Spleen (tissue), 11 donors: ENCODE data around the gene TNFRSF14. TPM values are rescaled to one million over a fixed set of nuclear protein-coding genes. Genes with fewer than 3 reads are reported as not detected.

Experiments
- DNase-seq: peaks from one replicate; pipeline ENCODE4 v3.0.0-alpha.2; 2020
- H3K27ac ChIP-seq, 8 donors: fragments of 200-600 bp; sonication (generic) in 7 of 8; 1 replicate in 4 of 8; 2 replicates in 4 of 8; pipeline versions ENCODE4 v1.5.0 to v1.8.0; 2016 to 2021; ENCODE audit warnings: inconsistent platforms in 4 of 8, mild to moderate bottlenecking in 4 of 8, moderate library complexity in 1 of 8
- H3K27me3 ChIP-seq, 7 donors: fragments of 200-600 bp; sonication (generic) in 6 of 7; replicated peaks in 1 of 7; 1 replicate in 4 of 7; 2 replicates in 3 of 7; pipeline versions ENCODE4 v1.5.0 to v1.8.0; 2016 to 2021; ENCODE audit warnings: inconsistent platforms in 3 of 7, mild to moderate bottlenecking in 1 of 7
- H3K36me3 ChIP-seq, 6 donors: fragments of 200-600 bp; sonication (generic) in 5 of 6; 1 replicate in 4 of 6; 2 replicates in 2 of 6; pipeline versions ENCODE4 v1.5.0 to v1.8.0; 2016 to 2021; ENCODE audit warnings: inconsistent platforms in 2 of 6
- H3K4me1 ChIP-seq, 6 donors: fragments of 200-600 bp; sonication (generic) in 5 of 6; 1 replicate in 3 of 6; 2 replicates in 3 of 6; pipeline versions ENCODE4 v1.5.0 to v1.8.0; 2016 to 2021; ENCODE audit warnings: inconsistent platforms in 3 of 6
- H3K4me3 ChIP-seq, 8 donors: fragments of 200-600 bp; sonication (generic) in 7 of 8; 1 replicate in 4 of 8; 2 replicates in 4 of 8; pipeline versions ENCODE4 v1.5.0 to v1.8.0; 2016 to 2021; ENCODE audit warnings: inconsistent platforms in 4 of 8, mild to moderate bottlenecking in 4 of 8, moderate library complexity in 2 of 8
- H3K9me3 ChIP-seq, 8 donors: fragments of 200-600 bp; sonication (generic) in 7 of 8; 1 replicate in 4 of 8; 2 replicates in 4 of 8; pipeline versions ENCODE4 v1.5.0 to v1.8.0; 2016 to 2021; ENCODE audit warnings: inconsistent platforms in 4 of 8
- CTCF ChIP-seq, 11 experiments: fragments of 200-600 bp in 7 of 11; fragments of 450-650 bp in 4 of 11; sonication (generic) in 4 of 11; IDR thresholded peaks in 8 of 11; conservative IDR thresholded peaks in 3 of 11; 1 replicate in 7 of 11; 2 replicates in 4 of 11; pipeline versions ENCODE4 v1.4.0 to v1.8.0; 2016 to 2021; ENCODE audit warnings: antibody characterized with exemption in 11 of 11, inconsistent platforms in 4 of 11, mild to moderate bottlenecking in 1 of 11
- POLR2A ChIP-seq, 3 donors: fragments of 450-650 bp; IDR thresholded peaks; one replicate each; pipeline ENCODE4 v1.5.1; 2017; ENCODE audit warnings: antibody characterized with exemption in 3 of 3, mild to moderate bottlenecking in 1 of 3
- POLR2AphosphoS5 ChIP-seq, 3 donors: sonication (generic); formaldehyde crosslinking; IDR thresholded peaks; one replicate each; pipeline ENCODE4 v1.5.1; 2017; ENCODE audit warnings: antibody characterized with exemption in 3 of 3
- WGBS, 5 donors: extraction: QIAGEN DNeasy Blood & Tissue Kit in 3 of 5; methylation state at CpG; one replicate each; pipeline versions ENCODE4 v1.1.5 to v1.1.7; 2013 to 2018; 5-methylcytosine and 5-hydroxymethylcytosine counted together
- intact Hi-C: fragments of 100-400 bp; cut with DNase I; formaldehyde crosslinking; loops from one replicate; pipeline ENCODE4 v1.15.0; 2023; ENCODE audit warnings: low total_unique reads
- polyA plus RNA-seq, 3 donors: library from polyadenylated mRNA; stranded (reverse); fragments of 200-250 nt; gene quantifications; one replicate each; pipeline ENCODE4 v1.2.1, GENCODE V29; 2013
- total RNA-seq, 7 donors: library from RNA; depleted of rRNA in 3 of 7; stranded (reverse); fragments of >200 nt in 3 of 7; fragmentation: NEBNext Ultra II Directional in 4 of 7; extraction: Animal tissue kit (Norgen Biotek cat#: 25700) in 4 of 7; gene quantifications; one replicate each; pipeline versions ENCODE4 v1.1.0 to v1.2.1, GENCODE V29; 2016 to 2021
- donor health status: healthy with polysubstance abuse.
- donor health status: DM: no; HTN: no; CAD: no; lungs with moderate emphysema.
- donor health status: DM: no; HTN: no; CAD: no.
- donor health status: Bipolar disorder and iron deficiency.
- donor health status: healthy.
- donor health status: DM: no; HTN: no; CAD: no.
- donor health status: DM: yes; HTN: yes; CAD: no.

Gene TNFRSF14
- total and polyA plus RNA-seq, 10 donors: 146 to 366 (median 191) TPM

DNA sequence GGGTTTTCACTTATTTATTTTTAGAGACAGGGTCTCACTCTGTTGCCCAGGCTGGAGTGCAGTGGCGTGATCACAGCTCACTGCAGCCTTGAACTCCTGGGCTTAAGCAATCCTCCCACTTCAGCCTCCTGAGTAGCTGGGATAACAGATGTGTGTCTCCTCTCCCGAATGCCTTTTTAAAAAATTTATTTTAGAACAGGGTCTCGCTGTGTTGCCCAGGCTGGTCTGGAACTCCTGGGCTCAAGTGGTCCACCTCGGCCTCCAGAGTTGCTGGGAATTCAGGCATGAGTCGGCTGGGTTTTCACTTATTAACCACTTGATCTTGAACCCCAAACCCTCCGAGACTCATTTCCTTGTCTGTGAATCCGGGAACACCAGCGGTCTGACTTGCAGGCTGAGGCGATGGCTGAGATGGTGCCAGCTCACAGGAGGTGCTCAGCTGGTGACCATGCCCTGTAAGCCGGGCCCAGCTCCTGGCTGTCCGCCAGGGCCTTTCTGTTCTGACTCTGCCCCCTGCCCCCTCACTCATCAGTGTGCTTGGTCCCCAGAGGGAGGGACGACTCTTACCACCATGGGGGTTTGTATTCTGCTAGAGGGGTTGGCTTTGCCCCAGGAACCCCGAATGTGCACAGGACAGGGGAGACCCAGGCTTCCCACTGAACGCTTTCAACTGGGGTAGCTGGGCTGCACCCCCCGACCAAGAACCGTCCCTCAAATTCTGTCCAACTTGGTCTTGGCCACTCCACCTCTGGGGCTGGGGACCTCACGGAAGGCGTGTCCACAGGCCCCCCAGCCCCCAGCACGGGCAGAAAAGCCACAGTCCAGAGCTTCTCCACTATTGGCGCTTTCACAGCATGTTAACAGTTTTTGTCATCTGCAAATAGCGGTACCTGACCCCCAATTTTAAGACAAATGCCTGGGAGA, 54.1 kb downstream of the TNFRSF14 start:
- H3K27ac ChIP-seq: no peak overlapping the region
- intact Hi-C loops: no loop called here
- 74 to 86% (median 82%) methylated on average over 20 to 21 of the region's 21 CpGs for WGBS, 5 donors
- TF ChIP-seq POLR2AphosphoS5 (IDR thresholded peaks at IDR 0.05) (no peak), POLR2A (IDR thresholded peaks at IDR 0.05) (no peak), CTCF (IDR thresholded peaks at IDR 0.05 in 8 of 11, conservative IDR thresholded peaks at IDR 0.05 in 3 of 11) (no peak)
- DNase-seq: peak; percentile 47
- no peak overlapping the region for H3K4me3 ChIP-seq
- no peaks in the 10 kb centered on the region for H3K36me3 ChIP-seq
- H3K9me3 ChIP-seq: peaks cover 0 to 24% (median 21%) of the 10 kb centered on the region in 8 donors
- peaks cover 0 to 6% (median 0%) of the 10 kb centered on the region in 6 donors for H3K4me1 ChIP-seq
- peaks cover 0 to 46% (median 8%) of the 10 kb centered on the region in 7 donors for H3K27me3 ChIP-seq

DNA sequence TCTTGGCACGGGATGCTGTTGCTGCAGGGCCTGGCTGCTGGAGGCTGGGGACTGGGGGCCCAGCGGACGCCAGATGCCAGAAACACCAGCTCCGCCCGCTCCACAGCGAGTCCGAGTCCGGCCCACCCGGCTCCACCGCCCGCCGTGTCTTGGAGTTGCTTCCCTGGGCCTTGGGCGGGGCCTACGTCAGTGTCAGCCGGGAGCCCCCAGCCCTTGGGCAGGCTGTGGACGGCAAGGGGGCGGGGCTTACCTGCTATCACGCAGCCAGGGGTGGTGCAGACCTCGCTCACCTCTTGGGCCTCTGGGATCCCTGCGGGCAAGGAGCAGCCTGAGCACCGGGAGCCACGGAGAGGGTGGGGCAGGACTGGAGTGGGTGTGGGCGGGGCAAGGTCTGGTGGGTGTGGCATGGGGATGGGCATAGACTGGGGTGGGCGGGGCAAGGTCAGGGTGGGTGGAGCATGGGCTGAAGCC, 54.9 kb downstream of the TNFRSF14 start:
- H3K27ac ChIP-seq: no peak overlapping the region
- peak overlapping the region in 2 of 8 donors; percentile 3 to 38 for H3K4me3 ChIP-seq

DNA sequence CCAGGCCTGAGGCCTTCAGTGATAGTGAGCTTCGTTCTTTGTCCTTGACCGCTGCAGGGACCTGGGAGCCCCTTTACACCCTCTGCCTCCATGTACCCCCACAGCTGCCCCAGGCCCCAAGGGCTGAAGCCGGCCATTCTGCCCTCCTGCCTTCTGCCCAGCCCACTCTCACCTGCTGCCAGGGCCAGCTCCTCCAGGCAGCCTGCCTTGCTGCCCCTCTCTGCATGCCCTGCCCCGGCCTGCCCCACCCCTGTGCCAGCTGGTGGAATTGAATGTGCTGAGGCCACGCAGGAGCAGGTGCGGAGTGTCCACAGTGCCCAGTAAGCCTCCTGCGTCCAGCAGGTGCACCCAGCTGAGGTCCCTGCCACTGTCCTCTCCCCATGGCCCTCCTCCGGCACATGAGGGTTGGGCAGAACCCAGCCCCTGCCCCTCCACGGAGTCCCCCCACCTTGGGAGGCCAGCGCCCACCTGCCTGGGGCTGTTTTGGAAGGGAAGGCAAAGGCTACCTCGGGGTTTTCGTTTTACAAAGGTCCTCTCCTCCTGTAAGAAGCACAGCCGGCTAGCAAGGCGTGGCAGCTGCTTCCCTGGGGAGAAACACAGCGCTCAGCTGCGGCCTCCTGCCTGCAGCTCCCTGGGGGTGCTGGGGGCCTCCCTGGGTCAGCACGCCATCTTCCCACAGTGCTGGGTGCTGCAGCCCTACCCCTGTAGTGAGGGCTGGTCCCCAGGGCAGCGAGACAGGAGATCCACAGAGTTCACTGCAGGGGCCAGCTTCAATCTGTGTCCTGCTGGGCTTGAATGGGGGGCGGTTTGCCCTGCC, 55.7 kb downstream of the TNFRSF14 start:
- Histone ChIP-seq H3K9me3 (peaks cover 0 to 40% (median 36%) of the 10 kb centered on the region in 8 donors), H3K36me3 (no peaks in the 10 kb centered on the region), H3K4me1 (peaks cover 0 to 6% (median 0%) of the 10 kb centered on the region in 6 donors), H3K27me3 (peaks cover 0 to 37% (median 8%) of the 10 kb centered on the region in 7 donors), H3K27ac (no peak overlapping the region), H3K4me3 (no peak overlapping the region)
- intact Hi-C loops: no loop called here
- DNase-seq: peak; percentile 64
- 81 to 88% (median 84%) methylated on average over 16 to 19 of the region's 19 CpGs for WGBS, 5 donors
- TF ChIP-seq POLR2AphosphoS5 (IDR thresholded peaks at IDR 0.05): no peak
- TF ChIP-seq POLR2A (IDR thresholded peaks at IDR 0.05): no peak
- no peak for TF ChIP-seq CTCF (IDR thresholded peaks at IDR 0.05 in 8 of 11, conservative IDR thresholded peaks at IDR 0.05 in 3 of 11)

More for the DNA sequence above, 54.9 kb downstream of the TNFRSF14 start:
- peak; percentile 69 for DNase-seq
- H3K27me3 ChIP-seq: peaks cover 0 to 38% (median 8%) of the 10 kb centered on the region in 7 donors
- WGBS, 5 donors: 15 to 26% (median 20%) methylated on average over 15 to 24 of the region's 24 CpGs
- peaks cover 0 to 32% (median 29%) of the 10 kb centered on the region in 8 donors for H3K9me3 ChIP-seq
- peaks cover 0 to 6% (median 0%) of the 10 kb centered on the region in 6 donors for H3K4me1 ChIP-seq
- intact Hi-C loops: no loop called here
- no peaks in the 10 kb centered on the region for H3K36me3 ChIP-seq
- TF ChIP-seq CTCF (IDR thresholded peaks at IDR 0.05 in 8 of 11, conservative IDR thresholded peaks at IDR 0.05 in 3 of 11): no peak
- no peak for TF ChIP-seq POLR2A (IDR thresholded peaks at IDR 0.05)
- no peak for TF ChIP-seq POLR2AphosphoS5 (IDR thresholded peaks at IDR 0.05)
